HFF-Myc (cell line): ENCODE measurements around the gene SEC63.

Experiments used
- DNase-seq: peaks from one replicate; pipeline ENCODE4 v3.0.0-alpha.2; 2011; ENCODE audit warnings: low read depth; ENCODE audit errors: extremely low read depth
- H3K4me3 ChIP-seq: replicated peaks from 2 replicates; pipeline ENCODE4 v1.5.1; 2011; ENCODE audit warnings: low read depth, mild to moderate bottlenecking, control low read depth, low read length
- CTCF ChIP-seq: IDR thresholded peaks from 2 replicates; pipeline ENCODE4 v1.5.1; 2012; ENCODE audit warnings: mild to moderate bottlenecking, low read depth, low read length, control low read depth; ENCODE audit errors: missing control alignments

SEC63 gene

GRCh38 chr6:107833136-107833535 is 124.9 kb downstream of the SEC63 start:
- DNase-seq, result no peak
- no peak for TF ChIP-seq CTCF
- H3K4me3 ChIP-seq, result no peak overlapping the region

- no peak for DNase-seq
- no peak overlapping the region for H3K4me3 ChIP-seq
- no peak for TF ChIP-seq CTCF
Measured at GRCh38 chr6:107832151-107833056, 125.6 kb downstream of the SEC63 start.

GRCh38 chr6:107830060-107830459 is 127.9 kb downstream of the SEC63 start:
- H3K4me3 ChIP-seq, result no peak overlapping the region
- DNase-seq, result no peak
- no peak for TF ChIP-seq CTCF

- DNase-seq, result no peak
- TF ChIP-seq CTCF, result no peak
- H3K4me3 ChIP-seq, result no peak overlapping the region
Measured at GRCh38 chr6:107827541-107827940, 130.5 kb downstream of the SEC63 start.

GRCh38 chr6:107823047-107823557 is 134.9 kb downstream of the SEC63 start:
- no peak for DNase-seq
- H3K4me3 ChIP-seq, result no peak overlapping the region
- TF ChIP-seq CTCF, result no peak

- DNase-seq, result no peak
- no peak for TF ChIP-seq CTCF
- no peak overlapping the region for H3K4me3 ChIP-seq
Measured at GRCh38 chr6:107822176-107823046, 135.6 kb downstream of the SEC63 start.
